ENCODE measurements around the gene UBE2I. TPM values are rescaled to one million over a fixed set of nuclear protein-coding genes. Genes with fewer than 3 reads are reported as not detected.

Gene UBE2I
- total RNA-seq, 1 experiment from 2014 or later = 212 TPM

DNA sequence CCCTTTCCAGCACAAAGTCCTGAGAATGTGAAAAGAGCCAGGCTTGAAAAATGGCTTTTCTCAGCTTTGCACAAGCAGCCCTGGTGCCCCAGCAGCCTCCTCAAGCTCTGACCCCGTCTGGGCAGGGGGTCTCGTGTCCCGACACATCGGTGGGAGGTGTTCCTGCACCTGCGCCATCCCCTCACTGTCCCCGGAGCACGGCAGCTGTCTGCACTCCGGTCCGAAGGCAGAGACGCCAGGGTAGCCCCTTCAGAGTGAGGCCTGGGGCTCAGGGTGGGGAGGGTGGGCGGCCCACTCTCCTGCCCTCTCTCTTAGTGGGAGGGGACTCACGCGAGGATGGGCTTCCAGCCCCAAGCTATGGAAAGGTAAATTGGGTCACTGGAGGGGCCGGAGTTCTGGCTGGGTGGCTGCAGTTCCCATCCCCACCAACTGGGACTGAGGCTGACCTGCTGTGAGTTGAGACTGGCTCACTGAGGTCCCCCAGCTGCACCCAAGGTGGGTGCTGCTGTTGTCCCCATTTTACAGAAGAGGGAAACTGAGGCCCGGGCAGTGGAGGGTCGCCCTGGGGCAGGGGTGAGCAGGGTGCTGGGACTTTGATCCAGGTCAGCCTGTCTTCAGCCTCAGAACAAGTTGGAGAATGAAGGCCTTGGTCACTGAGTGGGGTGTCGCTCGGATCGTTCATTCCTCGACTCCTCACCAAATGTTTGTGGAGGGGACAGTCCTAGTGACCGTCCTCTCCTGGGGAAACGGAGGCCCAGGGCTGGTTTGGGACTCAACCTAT, 21.7 kb downstream of the UBE2I start:
- Histone ChIP-seq H3K9ac (ENCODE audit: low read length) (peak overlapping the region; percentile 2; the same call in 1 of the 2 replicates), H3K27me3 (ENCODE audit: insufficient read depth, low read length) (no peaks in the 10 kb centered on the region), H4K20me1 (ENCODE audit: insufficient read depth) (no peaks in the 10 kb centered on the region), H3K9me2 (ENCODE audit: insufficient read depth) (no peaks in the 10 kb centered on the region), H3K27ac (ENCODE audit: low read depth, low read length) (peak overlapping the region; percentile 44; the same call in 1 of the 2 replicates), H3K4me3 (replicated peaks in 1 of 2; ENCODE audit: low read depth in 1 of 2, low read length in 2 of 2) (no peak overlapping the region; a peak in 1 of 4 replicates), H3K36me3 (ENCODE audit: control insufficient read depth in 1 of 2, insufficient read depth in 2 of 2, low read length in 2 of 2) (no peaks in the 10 kb centered on the region), H3K79me2 (ENCODE audit: insufficient read depth, low read length) (no peaks in the 10 kb centered on the region), H3K4me1 (ENCODE audit: control insufficient read depth in 1 of 2, insufficient read depth in 2 of 2, low read length in 2 of 2) (peaks cover 15 to 30% of the 10 kb centered on the region in 2 experiments; a peak in 3 of 4 replicates), H3K4me2 (ENCODE audit: low read length) (peak overlapping the region; percentile 55), H2AFZ (ENCODE audit: low read depth, low read length, poor library complexity, severe bottlenecking) (no peak overlapping the region), H3K9me3 (ENCODE audit: control insufficient read depth in 1 of 2, insufficient read depth in 1 of 2, low read depth in 1 of 2, low read length in 2 of 2) (no peaks in the 10 kb centered on the region; a peak in 1 of 4 replicates)
- no peak for DNase-seq (ENCODE audit: low read depth, low spot score)
- ChIA-PET CTCF (interaction anchor here (0.7 kb wide), 1 partner anchor 49 kb away, joined by 4 read pairs; no protein-coding TSS in a partner anchor), POLR2A (interaction anchor here (1.0 kb wide), 1 partner anchor 22 kb away, joined by 3 read pairs; no protein-coding TSS in a partner anchor), RAD21 (ENCODE audit: low non-redundant PET in 1 of 2, low total read pairs in 2 of 2, uncharacterized antibody in 2 of 2, unreplicated experiment in 2 of 2) (no interaction called here)
- BruUV-seq (replicated peaks) = no TSS peak
- intact Hi-C loops (cut with micrococcal nuclease) = no loop called here
- peak; percentile 3; the same call in 1 of the 2 replicates for ATAC-seq
- TF ChIP-seq SP1 (IDR thresholded peaks at IDR 0.05; ENCODE audit: low read depth) = no peak
- TF ChIP-seq ZNF274 (IDR thresholded peaks at IDR 0.05; ENCODE audit: low read depth, low read length) = no peak
- no peak for TF ChIP-seq JUND (IDR thresholded peaks at IDR 0.05)
- TF ChIP-seq FOSL1 (IDR thresholded peaks at IDR 0.05; ENCODE audit: low read depth) = no peak
- no peak for TF ChIP-seq SRF (IDR thresholded peaks at IDR 0.05; ENCODE audit: low read depth)
- no peak for TF ChIP-seq POLR2AphosphoS5 (IDR thresholded peaks at IDR 0.05; ENCODE audit: low read depth, low read length)
- TF ChIP-seq SIN3A (IDR thresholded peaks at IDR 0.05; ENCODE audit: low read depth) = no peak
- TF ChIP-seq ELF1 (IDR thresholded peaks at IDR 0.05; ENCODE audit: borderline replicate concordance, low read depth) = no peak
- TF ChIP-seq YY1 (IDR thresholded peaks at IDR 0.05; ENCODE audit: extremely low read depth, insufficient replicate concordance, low read depth, low read length) = no peak
- TF ChIP-seq CBX3 (IDR thresholded peaks at IDR 0.05; ENCODE audit: low read depth) = no peak
- TF ChIP-seq POLR2A (IDR thresholded peaks at IDR 0.05; ENCODE audit: borderline replicate concordance, extremely low read depth, insufficient read depth, insufficient read length) = no peak
- TF ChIP-seq, protein P1, sequence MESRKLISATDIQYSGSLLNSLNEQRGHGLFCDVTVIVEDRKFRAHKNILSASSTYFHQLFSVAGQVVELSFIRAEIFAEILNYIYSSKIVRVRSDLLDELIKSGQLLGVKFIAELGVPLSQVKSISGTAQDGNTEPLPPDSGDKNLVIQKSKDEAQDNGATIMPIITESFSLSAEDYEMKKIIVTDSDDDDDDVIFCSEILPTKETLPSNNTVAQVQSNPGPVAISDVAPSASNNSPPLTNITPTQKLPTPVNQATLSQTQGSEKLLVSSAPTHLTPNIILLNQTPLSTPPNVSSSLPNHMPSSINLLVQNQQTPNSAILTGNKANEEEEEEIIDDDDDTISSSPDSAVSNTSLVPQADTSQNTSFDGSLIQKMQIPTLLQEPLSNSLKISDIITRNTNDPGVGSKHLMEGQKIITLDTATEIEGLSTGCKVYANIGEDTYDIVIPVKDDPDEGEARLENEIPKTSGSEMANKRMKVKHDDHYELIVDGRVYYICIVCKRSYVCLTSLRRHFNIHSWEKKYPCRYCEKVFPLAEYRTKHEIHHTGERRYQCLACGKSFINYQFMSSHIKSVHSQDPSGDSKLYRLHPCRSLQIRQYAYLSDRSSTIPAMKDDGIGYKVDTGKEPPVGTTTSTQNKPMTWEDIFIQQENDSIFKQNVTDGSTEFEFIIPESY (IDR thresholded peaks at IDR 0.05; ENCODE audit: extremely low read depth, insufficient replicate concordance, low read length) = no peak
- TF ChIP-seq TCF7L2 (IDR thresholded peaks at IDR 0.05; ENCODE audit: borderline replicate concordance, extremely low read depth, insufficient read depth, insufficient read length) = no peak
- no peak for TF ChIP-seq CEBPB (IDR thresholded peaks at IDR 0.05; ENCODE audit: low read depth)
- no peak for TF ChIP-seq EZH2phosphoT487 (IDR thresholded peaks at IDR 0.05; ENCODE audit: borderline replicate concordance)
- TF ChIP-seq, protein P2, sequence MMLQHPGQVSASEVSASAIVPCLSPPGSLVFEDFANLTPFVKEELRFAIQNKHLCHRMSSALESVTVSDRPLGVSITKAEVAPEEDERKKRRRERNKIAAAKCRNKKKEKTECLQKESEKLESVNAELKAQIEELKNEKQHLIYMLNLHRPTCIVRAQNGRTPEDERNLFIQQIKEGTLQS (IDR thresholded peaks at IDR 0.05) = no peak
- TF ChIP-seq, protein P3, sequence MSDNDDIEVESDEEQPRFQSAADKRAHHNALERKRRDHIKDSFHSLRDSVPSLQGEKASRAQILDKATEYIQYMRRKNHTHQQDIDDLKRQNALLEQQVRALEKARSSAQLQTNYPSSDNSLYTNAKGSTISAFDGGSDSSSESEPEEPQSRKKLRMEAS (IDR thresholded peaks at IDR 0.05) = no peak
- no peak for TF ChIP-seq EGR1 (IDR thresholded peaks at IDR 0.05; ENCODE audit: low read depth)
- TF ChIP-seq RAD21 (IDR thresholded peaks at IDR 0.05; ENCODE audit: low read depth) = no peak
- TF ChIP-seq ZFX (IDR thresholded peaks at IDR 0.05) = no peak

Data from HCT116 (cell line).